Vagina (tissue), 2 donors: ENCODE results near the gene TTC32.

ENCODE experiments used
- POLR2A ChIP-seq, 2 donors: fragments of 450-650 bp; IDR thresholded peaks; one replicate each; pipeline ENCODE4 v1.6.1; 2017; ENCODE audit warnings: antibody characterized with exemption in 2 of 2, mild to moderate bottlenecking in 2 of 2, moderate library complexity in 2 of 2
- TF ChIP-seq, protein P1 (sequence below), 3 experiments: fragments of 450-650 bp in 2 of 3; fragments of 200-600 bp in 1 of 3; sonication (generic) in 1 of 3; IDR thresholded peaks; one replicate each; pipeline ENCODE4 v1.5.1; 2017 to 2019; ENCODE audit warnings: antibody characterized with exemption in 3 of 3, mild to moderate bottlenecking in 2 of 3, moderate library complexity in 2 of 3

DNA sequence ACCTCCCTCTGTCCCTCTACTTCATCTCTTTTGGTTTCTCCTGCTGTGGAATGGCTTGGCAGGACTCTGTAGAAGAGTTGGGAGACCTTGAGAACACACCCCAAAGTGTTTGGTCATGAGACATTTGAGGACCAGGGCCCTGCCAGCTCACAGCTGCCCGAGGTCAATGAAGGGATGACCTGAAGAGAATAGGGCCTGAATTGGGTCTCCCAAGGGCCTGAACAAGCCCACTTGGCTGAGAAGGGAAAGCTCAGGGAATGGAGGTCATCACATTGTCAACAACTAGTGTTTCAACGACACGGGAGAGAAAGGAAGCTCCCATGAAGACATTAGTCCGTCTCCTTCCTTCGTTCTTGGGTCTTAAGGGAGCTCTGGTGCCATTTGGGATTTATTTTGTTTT lies 52.8 kb downstream of the TTC32 start:
- TF ChIP-seq POLR2A (IDR thresholded peaks at IDR 0.05) = no peak
- TF ChIP-seq, protein P1, sequence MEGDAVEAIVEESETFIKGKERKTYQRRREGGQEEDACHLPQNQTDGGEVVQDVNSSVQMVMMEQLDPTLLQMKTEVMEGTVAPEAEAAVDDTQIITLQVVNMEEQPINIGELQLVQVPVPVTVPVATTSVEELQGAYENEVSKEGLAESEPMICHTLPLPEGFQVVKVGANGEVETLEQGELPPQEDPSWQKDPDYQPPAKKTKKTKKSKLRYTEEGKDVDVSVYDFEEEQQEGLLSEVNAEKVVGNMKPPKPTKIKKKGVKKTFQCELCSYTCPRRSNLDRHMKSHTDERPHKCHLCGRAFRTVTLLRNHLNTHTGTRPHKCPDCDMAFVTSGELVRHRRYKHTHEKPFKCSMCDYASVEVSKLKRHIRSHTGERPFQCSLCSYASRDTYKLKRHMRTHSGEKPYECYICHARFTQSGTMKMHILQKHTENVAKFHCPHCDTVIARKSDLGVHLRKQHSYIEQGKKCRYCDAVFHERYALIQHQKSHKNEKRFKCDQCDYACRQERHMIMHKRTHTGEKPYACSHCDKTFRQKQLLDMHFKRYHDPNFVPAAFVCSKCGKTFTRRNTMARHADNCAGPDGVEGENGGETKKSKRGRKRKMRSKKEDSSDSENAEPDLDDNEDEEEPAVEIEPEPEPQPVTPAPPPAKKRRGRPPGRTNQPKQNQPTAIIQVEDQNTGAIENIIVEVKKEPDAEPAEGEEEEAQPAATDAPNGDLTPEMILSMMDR (IDR thresholded peaks at IDR 0.05) = no peak
